ENCODE data around the gene TMEM178B. TPM values are rescaled to one million over a fixed set of nuclear protein-coding genes. Genes with fewer than 3 reads are reported as not detected.

TMEM178B gene
- not detected for polyA plus RNA-seq (2012; ENCODE audit: insufficient read length, low read depth)

DNA sequence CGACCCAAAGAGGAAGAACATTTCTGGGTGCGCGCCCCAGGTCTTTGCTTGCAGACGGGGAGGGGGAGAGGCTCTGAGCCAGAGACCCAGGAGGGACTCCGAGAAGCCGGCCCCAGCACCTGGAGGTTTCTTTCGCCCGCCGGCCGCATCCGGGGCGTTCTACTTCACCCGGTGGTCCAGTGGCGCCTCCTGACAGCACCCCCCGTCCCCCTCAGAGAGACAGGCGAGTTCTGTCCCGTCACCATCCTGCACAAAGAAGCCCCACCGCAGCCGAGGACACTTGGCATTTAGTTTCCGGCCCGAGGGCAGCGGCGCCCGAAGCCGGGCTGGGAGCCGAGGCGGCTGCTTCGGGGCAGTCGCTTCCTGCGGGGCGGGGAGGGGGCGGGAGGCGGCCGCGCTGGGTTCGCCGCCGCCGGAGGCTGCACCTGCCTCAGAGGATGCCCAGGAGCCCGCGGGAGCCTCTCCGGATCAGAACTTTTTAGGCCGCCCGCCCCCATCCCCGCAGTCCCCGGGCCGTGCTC, at the start of gene TMEM178B:
Gene TMEM178B, plus strand, starts transcription at position 424 of the 521 bp plus-strand sequence.
- TF ChIP-seq, protein P1, sequence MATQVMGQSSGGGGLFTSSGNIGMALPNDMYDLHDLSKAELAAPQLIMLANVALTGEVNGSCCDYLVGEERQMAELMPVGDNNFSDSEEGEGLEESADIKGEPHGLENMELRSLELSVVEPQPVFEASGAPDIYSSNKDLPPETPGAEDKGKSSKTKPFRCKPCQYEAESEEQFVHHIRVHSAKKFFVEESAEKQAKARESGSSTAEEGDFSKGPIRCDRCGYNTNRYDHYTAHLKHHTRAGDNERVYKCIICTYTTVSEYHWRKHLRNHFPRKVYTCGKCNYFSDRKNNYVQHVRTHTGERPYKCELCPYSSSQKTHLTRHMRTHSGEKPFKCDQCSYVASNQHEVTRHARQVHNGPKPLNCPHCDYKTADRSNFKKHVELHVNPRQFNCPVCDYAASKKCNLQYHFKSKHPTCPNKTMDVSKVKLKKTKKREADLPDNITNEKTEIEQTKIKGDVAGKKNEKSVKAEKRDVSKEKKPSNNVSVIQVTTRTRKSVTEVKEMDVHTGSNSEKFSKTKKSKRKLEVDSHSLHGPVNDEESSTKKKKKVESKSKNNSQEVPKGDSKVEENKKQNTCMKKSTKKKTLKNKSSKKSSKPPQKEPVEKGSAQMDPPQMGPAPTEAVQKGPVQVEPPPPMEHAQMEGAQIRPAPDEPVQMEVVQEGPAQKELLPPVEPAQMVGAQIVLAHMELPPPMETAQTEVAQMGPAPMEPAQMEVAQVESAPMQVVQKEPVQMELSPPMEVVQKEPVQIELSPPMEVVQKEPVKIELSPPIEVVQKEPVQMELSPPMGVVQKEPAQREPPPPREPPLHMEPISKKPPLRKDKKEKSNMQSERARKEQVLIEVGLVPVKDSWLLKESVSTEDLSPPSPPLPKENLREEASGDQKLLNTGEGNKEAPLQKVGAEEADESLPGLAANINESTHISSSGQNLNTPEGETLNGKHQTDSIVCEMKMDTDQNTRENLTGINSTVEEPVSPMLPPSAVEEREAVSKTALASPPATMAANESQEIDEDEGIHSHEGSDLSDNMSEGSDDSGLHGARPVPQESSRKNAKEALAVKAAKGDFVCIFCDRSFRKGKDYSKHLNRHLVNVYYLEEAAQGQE (IDR thresholded peaks at IDR 0.05; ENCODE audit: insufficient read depth in 1 of 2, low read depth in 2 of 2, low read length in 2 of 2), result no peak
- TF ChIP-seq FOXP2 (optimal IDR thresholded peaks at IDR 0.05; ENCODE audit: borderline replicate concordance, extremely low read depth, extremely low read length, insufficient read depth) (no peak), POLR2AphosphoS5 (IDR thresholded peaks at IDR 0.05; ENCODE audit: low read depth, low read length) (no peak), SIN3A (IDR thresholded peaks at IDR 0.05; ENCODE audit: borderline replicate concordance, insufficient read depth, low read length) (no peak)

DNA sequence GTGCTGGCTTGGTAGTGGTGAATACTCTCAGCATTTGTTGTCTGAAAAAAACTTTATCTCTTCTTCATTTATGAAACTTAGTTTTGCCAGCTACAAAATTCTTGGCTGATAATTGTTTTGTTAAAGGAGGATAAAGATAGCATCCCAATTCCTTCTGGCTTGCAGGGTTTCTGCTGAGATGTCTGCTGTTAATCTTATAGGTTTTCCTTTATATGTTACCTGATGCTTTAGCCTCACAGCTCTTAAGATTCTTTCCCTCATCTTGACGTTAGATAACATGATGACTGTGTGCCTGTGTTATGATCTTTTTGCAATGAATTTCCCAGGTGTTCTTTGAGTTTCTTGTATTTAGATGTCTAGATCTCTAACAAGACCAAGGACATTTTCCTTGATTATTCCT, 49.2 kb upstream of the TMEM178B start:
- TF ChIP-seq TAF1 (IDR thresholded peaks at IDR 0.05; ENCODE audit: borderline replicate concordance, insufficient read depth, low read length), result no peak
- no peak for TF ChIP-seq FOXP2 (optimal IDR thresholded peaks at IDR 0.05; ENCODE audit: borderline replicate concordance, extremely low read depth, extremely low read length, insufficient read depth)
- TF ChIP-seq, protein P1 (IDR thresholded peaks at IDR 0.05; ENCODE audit: insufficient read depth in 1 of 2, low read depth in 2 of 2, low read length in 2 of 2), result no peak
- TF ChIP-seq SIN3A (IDR thresholded peaks at IDR 0.05; ENCODE audit: borderline replicate concordance, insufficient read depth, low read length), result no peak
- no peak for TF ChIP-seq POLR2AphosphoS5 (IDR thresholded peaks at IDR 0.05; ENCODE audit: low read depth, low read length)

DNA sequence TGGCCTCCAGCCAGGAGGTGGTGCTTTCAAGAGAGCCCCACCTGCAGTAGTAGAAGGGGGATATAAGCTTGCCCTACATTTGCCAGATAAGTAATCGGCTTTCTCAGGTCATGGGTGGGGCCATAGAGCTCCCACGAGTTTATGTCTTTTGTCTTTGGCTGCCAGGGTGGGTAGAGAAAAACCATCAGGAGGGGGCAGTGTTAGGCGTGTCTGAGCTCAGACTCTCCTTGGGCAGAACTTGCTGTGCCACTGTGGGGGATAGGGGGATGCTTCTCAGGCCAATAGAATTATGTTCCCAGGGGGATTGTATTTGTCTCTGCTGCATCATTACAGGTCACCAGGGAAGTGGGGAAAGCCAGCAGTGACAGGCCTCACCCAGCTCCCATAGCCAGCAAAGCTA, 46.8 kb upstream of the TMEM178B start:
- no peak for TF ChIP-seq TAF1 (IDR thresholded peaks at IDR 0.05; ENCODE audit: borderline replicate concordance, insufficient read depth, low read length)
- TF ChIP-seq POLR2AphosphoS5 (IDR thresholded peaks at IDR 0.05; ENCODE audit: low read depth, low read length), result no peak
- TF ChIP-seq, protein P1 (IDR thresholded peaks at IDR 0.05; ENCODE audit: insufficient read depth in 1 of 2, low read depth in 2 of 2, low read length in 2 of 2), result no peak
- no peak for TF ChIP-seq SIN3A (IDR thresholded peaks at IDR 0.05; ENCODE audit: borderline replicate concordance, insufficient read depth, low read length)
- TF ChIP-seq FOXP2 (optimal IDR thresholded peaks at IDR 0.05; ENCODE audit: borderline replicate concordance, extremely low read depth, extremely low read length, insufficient read depth), result no peak

DNA sequence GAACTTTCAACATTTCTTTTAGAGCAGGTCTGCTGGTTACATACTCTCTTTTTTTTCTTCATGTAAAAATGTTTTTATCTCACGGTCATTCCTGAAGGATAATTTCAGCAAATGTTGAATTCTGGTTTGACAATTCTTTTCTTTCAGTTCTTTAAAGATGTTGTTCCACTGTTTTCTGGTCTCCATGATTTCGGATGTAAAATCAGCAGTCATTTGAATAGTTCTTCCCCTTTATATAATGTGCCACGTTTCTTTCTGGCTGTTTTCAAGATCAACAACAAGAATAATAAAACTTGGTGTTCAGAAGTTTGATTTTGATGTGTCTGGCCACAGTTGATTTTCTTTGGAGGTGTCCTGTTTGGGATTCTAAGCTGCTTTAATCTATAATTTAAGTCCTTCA, 45.1 kb upstream of the TMEM178B start:
- TF ChIP-seq FOXP2 (optimal IDR thresholded peaks at IDR 0.05; ENCODE audit: borderline replicate concordance, extremely low read depth, extremely low read length, insufficient read depth) (no peak), POLR2AphosphoS5 (IDR thresholded peaks at IDR 0.05; ENCODE audit: low read depth, low read length) (no peak), SIN3A (IDR thresholded peaks at IDR 0.05; ENCODE audit: borderline replicate concordance, insufficient read depth, low read length) (no peak), TAF1 (IDR thresholded peaks at IDR 0.05; ENCODE audit: borderline replicate concordance, insufficient read depth, low read length) (no peak)
- TF ChIP-seq, protein P1 (IDR thresholded peaks at IDR 0.05; ENCODE audit: insufficient read depth in 1 of 2, low read depth in 2 of 2, low read length in 2 of 2), result no peak

DNA sequence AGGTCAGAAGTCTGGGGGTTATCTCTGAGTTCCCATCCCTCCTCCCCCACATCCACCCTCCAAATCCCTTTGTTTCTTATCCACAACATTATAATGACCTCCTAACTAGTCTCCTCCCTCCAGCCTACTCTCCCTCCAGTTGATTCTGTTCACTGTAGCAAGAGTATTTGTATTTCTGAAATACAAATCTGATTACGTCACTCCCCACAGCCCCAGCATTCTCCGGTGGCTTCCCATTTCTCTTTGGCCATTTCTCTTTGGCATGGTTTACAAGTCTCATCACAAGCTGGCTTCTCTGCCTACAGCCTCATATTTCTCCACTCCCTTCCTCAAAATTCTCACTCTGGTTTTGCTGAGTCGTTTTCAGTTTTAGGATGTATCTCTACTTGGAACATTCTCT, 34.5 kb upstream of the TMEM178B start:
- TF ChIP-seq, protein P1 (IDR thresholded peaks at IDR 0.05; ENCODE audit: insufficient read depth in 1 of 2, low read depth in 2 of 2, low read length in 2 of 2), result no peak
- TF ChIP-seq TAF1 (IDR thresholded peaks at IDR 0.05; ENCODE audit: borderline replicate concordance, insufficient read depth, low read length), result no peak
- TF ChIP-seq SIN3A (IDR thresholded peaks at IDR 0.05; ENCODE audit: borderline replicate concordance, insufficient read depth, low read length), result no peak
- TF ChIP-seq POLR2AphosphoS5 (IDR thresholded peaks at IDR 0.05; ENCODE audit: low read depth, low read length), result no peak
- TF ChIP-seq FOXP2 (optimal IDR thresholded peaks at IDR 0.05; ENCODE audit: borderline replicate concordance, extremely low read depth, extremely low read length, insufficient read depth), result no peak

Measured in PFSK-1 (cell line).